ENCODE measurements around the gene CDH4.
"Not testable (repeated sequence)": the region's sequence is repeated elsewhere in the genome, so short reads cannot be mapped to it uniquely, and the experiment has no call there.

Gene CDH4

DNA sequence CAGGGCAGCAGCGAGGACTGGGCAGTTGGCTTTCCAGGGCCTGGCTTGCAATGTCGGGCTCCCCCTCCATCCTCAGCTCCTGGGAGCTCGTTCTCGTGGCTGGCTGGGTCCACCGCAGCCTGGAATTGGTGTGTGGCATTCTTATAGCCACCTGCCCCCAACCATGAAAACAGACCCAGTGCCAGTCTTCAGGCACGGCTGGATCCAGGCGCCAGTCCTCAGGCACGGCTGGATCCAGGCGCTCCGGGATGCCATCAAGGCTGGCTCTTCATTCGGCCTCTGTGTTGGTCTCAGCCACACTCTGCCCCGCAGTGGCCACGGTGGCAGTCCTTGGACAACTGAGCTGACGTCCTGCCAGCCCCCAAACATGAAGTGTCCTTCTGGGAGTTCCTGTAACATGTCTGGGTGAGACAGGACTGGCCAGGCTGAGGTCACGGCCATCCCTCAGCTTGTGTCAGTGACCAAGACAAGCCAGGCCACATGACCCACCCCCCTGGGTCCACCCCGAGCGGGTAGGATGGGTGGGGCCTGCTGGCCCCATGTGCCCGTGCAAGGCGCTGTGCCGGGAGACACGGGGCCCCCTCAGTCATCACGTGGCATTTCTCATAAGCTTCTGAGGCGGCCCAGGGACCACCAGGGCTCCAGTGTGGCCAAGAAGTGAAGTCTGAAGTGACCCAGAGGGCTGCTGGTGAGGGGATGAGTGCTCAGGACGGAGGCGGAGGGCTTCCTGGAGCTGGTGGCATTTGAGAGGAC lies 714.6 kb downstream of the CDH4 start:
- no peak for DNase-seq (ENCODE audit: low spot score in 2 of 2)
- ATAC-seq: no peak
- H3K36me3 Mint-ChIP-seq: no peaks in the 10 kb centered on the region

DNA sequence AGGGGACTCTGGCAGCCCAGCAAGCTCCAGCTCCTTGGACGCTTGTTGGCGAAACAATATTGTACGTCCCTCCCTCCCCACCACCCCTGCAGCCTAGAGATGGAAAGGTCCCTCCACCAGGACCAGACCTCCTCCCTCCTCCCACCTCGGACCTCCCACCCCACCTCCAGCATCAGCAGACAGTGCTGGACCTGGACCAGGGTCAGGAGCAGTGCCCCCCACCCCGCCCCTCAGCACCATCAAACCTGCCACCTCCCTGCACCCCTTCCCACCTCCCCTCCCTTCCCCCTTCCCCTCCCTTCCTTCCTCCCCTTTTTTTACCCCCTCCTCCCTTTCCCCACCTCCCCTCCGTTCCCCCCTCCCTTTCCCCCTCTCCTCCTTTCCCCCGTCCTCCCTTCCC lies 715.2 kb downstream of the CDH4 start:
- Mint-ChIP-seq H3K9me3 (no peaks in the 10 kb centered on the region), H3K4me3 (no peak overlapping the region), H3K4me1 (no peaks in the 10 kb centered on the region), H3K27ac (no peak overlapping the region), H3K36me3 (no peaks in the 10 kb centered on the region)
- DNase-seq (ENCODE audit: low spot score in 2 of 2): no peak
- ATAC-seq: no peak

More for the DNA sequence above, 714.6 kb downstream of the CDH4 start:
- no peaks in the 10 kb centered on the region for H3K9me3 Mint-ChIP-seq
- H3K27ac Mint-ChIP-seq: no peak overlapping the region
- H3K4me3 Mint-ChIP-seq: no peak overlapping the region
- H3K4me1 Mint-ChIP-seq: no peaks in the 10 kb centered on the region

GRCh38 chr20:61968036-61968810 lies 716.2 kb downstream of the CDH4 start:
- H3K9me3 Mint-ChIP-seq: no peaks in the 10 kb centered on the region
- H3K4me1 Mint-ChIP-seq: no peaks in the 10 kb centered on the region
- peaks cover 6% of the 10 kb centered on the region for H3K36me3 Mint-ChIP-seq
- no peak overlapping the region for H3K4me3 Mint-ChIP-seq
- ATAC-seq (no peak), DNase-seq (ENCODE audit: low spot score in 2 of 2) (no peak)
- peak overlapping the region; percentile 73 for H3K27ac Mint-ChIP-seq

DNA sequence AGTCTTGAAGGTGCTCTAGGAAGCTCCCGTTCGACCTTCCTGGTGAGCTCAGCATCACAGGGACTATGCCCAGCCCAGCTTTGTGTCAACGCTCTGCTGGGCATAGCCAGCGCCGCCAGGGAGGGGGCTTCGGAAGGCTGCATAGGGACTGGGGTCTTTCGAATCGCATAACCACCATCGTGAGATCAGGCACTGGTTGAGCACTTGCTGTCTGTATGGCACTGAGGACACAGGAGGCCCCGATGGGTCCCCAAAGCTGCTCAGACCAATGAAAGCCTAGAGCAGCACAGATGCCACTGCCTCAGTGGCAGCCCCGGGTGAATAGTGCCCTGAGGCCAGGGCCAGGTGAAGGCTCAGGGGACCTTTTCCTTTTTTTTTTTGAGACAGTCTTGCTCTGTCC lies 716.9 kb downstream of the CDH4 start:
- ATAC-seq (no peak), DNase-seq (ENCODE audit: low spot score in 2 of 2) (no peak)
- H3K4me1 Mint-ChIP-seq: no peaks in the 10 kb centered on the region
- H3K36me3 Mint-ChIP-seq: peaks cover 13% of the 10 kb centered on the region
- no peaks in the 10 kb centered on the region for H3K9me3 Mint-ChIP-seq
- no peak overlapping the region for H3K27ac Mint-ChIP-seq
- no peak overlapping the region for H3K4me3 Mint-ChIP-seq

DNA sequence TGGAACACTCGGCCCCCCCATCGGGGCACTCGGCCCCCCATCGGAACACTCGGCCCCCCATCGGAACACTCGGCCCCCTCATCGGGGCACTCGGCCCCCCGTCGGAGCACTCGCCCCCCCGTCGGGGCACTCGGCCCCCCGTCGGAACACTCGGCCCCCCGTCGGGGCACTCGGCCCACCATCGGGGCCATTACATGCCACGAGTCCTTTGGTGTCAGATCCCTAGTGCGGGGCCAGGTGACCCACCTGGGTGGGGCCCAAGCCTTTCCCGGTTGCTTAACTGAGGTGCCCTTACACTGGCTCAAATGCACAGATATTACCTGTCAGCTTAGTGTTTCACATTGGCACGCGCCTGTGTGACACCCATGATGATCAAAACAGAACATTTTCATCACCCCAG lies 717.7 kb downstream of the CDH4 start:
- Mint-ChIP-seq H3K4me3 (no peak overlapping the region), H3K27ac (no peak overlapping the region), H3K4me1 (no peaks in the 10 kb centered on the region), H3K9me3 (no peaks in the 10 kb centered on the region), H3K36me3 (peaks cover 18% of the 10 kb centered on the region)
- ATAC-seq: no peak
- DNase-seq (ENCODE audit: low spot score in 2 of 2): no peak

DNA sequence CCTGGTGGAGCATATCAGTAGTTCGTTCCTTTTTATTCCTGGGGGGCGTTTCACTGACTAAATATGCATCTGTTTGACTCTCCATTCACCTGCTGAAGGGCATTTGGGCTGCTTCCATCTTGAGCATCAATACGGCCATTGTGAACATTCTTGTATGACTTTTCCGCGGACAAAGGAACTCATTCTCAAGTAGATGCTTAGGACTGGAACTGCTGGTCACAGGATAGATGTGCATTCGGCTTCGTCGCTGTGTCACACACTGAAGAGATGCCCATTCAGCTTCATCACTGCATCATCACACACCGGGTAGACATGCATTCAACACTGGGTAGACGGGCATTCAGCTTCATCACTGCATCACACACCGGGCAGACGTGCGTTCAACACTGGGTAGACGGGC lies 718.3 kb downstream of the CDH4 start:
- ATAC-seq: no peak
- peaks cover 22% of the 10 kb centered on the region for H3K36me3 Mint-ChIP-seq
- H3K9me3 Mint-ChIP-seq: no peaks in the 10 kb centered on the region
- no peaks in the 10 kb centered on the region for H3K4me1 Mint-ChIP-seq
- H3K4me3 Mint-ChIP-seq: no peak overlapping the region
- DNase-seq (ENCODE audit: low spot score in 2 of 2): no peak
- no peak overlapping the region for H3K27ac Mint-ChIP-seq

- H3K27ac Mint-ChIP-seq; H3K4me1 Mint-ChIP-seq; H3K9me3 Mint-ChIP-seq; ATAC-seq; H3K4me3 Mint-ChIP-seq; DNase-seq (ENCODE audit: low spot score in 2 of 2): not testable (repeated sequence)
- peaks cover 27% of the 10 kb centered on the region for H3K36me3 Mint-ChIP-seq
Observed at GRCh38 chr20:61971595-61971994, 719.5 kb downstream of the CDH4 start.

DNA sequence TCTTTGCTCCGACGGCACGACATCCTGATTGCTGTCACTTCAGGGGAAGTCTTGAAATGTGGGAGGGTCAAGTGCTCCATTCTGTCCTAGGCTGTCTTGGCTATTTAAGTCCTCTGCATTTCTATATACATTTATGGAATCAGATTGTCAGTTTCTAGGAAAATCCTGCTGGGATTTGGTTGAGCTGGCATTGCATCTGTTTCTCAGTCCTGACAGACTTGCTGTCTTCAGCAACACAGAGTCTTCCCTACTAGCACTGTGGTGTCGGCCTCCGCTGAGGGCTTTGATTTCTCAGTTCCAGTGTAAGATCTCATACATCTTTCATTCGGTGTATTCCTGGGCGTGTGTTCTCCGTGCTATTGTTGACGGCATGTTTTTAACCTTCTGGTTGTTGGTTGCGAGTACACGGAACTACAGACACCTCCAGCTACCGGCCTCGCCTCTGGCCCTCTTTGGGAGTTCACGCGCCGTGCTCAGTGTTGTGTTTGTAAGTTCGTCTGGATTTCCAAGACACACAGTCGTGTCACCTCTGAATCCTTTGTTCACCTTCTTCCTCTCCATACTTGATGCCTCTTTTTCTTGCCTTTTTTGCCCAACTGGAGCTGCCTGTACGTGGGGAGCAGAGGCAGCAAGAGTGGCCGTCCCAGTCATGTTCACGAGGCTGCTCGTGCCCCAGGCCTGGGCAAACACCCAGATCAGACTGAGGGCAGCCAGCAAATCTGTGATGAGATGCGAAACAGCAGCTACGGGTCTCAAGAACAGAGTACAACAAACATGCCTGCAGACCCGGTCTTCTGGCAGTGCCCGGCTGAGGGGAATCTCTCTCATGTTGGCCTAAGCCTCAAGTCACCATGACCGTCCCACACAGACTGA lies 720.8 kb downstream of the CDH4 start:
- no peaks in the 10 kb centered on the region for H3K4me1 Mint-ChIP-seq
- no peak overlapping the region for H3K4me3 Mint-ChIP-seq
- H3K27ac Mint-ChIP-seq: no peak overlapping the region
- H3K36me3 Mint-ChIP-seq: peaks cover 32% of the 10 kb centered on the region
- DNase-seq (ENCODE audit: low spot score in 2 of 2) (no peak), ATAC-seq (no peak)
- H3K9me3 Mint-ChIP-seq: no peaks in the 10 kb centered on the region

DNA sequence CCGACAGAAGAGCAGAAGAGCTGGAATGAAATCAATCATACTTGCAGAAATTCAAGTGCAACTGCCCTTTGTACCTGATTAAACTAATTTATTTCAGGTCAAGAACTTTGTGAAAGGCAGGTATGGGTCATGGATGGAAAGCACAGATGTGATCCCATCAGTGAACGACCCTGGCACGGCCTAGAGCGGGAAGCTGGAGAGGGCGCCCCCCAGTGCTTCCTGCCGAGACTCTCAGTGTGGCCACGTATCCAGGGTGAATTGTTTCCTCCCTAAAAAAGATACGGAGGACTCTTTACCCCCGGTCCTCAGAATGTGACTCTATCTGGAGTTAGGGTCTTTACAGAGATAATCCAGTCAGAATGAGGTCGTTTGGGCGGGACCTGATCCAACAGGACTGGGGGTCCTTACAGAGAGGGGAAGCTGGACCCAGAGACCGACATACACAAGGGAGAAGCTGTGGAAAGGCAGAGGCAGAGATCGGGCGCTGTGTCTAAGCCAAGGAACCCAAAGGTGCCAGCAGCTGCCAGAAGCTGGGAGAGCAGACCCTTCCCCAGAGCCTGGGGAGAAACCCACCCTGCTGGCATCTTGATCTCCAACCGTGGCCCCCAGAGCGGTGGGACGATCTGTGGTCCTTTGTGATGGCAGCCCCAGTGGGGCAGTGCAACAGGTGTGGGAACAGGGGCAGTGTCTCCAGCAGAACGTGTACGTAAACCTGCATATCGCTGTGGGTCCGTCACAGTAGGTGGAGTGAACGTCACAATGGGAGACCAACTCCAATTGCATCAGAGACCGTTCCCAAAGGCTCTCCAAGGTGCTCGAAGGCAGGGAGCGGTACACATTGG lies 721.7 kb downstream of the CDH4 start:
- no peaks in the 10 kb centered on the region for H3K4me1 Mint-ChIP-seq
- DNase-seq (ENCODE audit: low spot score in 2 of 2) (no peak), ATAC-seq (no peak)
- peaks cover 32% of the 10 kb centered on the region for H3K36me3 Mint-ChIP-seq
- no peak overlapping the region for H3K27ac Mint-ChIP-seq
- H3K9me3 Mint-ChIP-seq: no peaks in the 10 kb centered on the region
- no peak overlapping the region for H3K4me3 Mint-ChIP-seq

GRCh38 chr20:61974357-61974665 lies 722.2 kb downstream of the CDH4 start:
- Mint-ChIP-seq H3K36me3 (peaks cover 32% of the 10 kb centered on the region), H3K27ac (no peak overlapping the region), H3K9me3 (no peaks in the 10 kb centered on the region), H3K4me1 (no peaks in the 10 kb centered on the region), H3K4me3 (no peak overlapping the region)
- DNase-seq (ENCODE audit: low spot score in 2 of 2) (no peak), ATAC-seq (no peak)

GRCh38 chr20:61975407-61976129 lies 723.5 kb downstream of the CDH4 start:
- ATAC-seq: no peak
- Mint-ChIP-seq H3K4me3 (no peak overlapping the region), H3K4me1 (peaks cover 3% of the 10 kb centered on the region), H3K9me3 (no peaks in the 10 kb centered on the region), H3K27ac (no peak overlapping the region), H3K36me3 (peaks cover 32% of the 10 kb centered on the region)
- no peak for DNase-seq (ENCODE audit: low spot score in 2 of 2)

DNA sequence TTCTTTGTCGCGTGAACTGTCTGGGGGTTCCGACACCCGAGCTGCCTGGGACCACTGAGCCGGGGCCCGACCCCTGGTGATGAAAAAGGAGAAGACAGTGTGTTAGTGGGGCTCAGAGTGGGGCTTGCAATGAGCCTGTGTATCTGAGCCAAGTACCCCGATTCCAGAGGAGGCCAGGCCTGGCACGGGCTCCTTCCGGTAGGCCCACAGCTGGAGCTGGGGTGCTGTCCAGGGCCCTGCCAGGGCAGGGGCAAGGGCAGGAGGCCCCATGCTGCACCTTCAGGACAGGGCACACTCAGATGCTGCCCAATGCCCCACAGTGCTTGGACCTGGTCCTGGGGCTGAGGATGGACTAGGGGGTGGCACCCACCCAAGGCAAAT lies 724.2 kb downstream of the CDH4 start:
- DNase-seq (ENCODE audit: low spot score in 2 of 2) (no peak), ATAC-seq (no peak)
- H3K27ac Mint-ChIP-seq: no peak overlapping the region
- peaks cover 34% of the 10 kb centered on the region for H3K36me3 Mint-ChIP-seq
- H3K4me1 Mint-ChIP-seq: peaks cover 10% of the 10 kb centered on the region
- no peak overlapping the region for H3K4me3 Mint-ChIP-seq
- H3K9me3 Mint-ChIP-seq: peaks cover 1% of the 10 kb centered on the region

- H3K27ac Mint-ChIP-seq: no peak overlapping the region
- H3K4me1 Mint-ChIP-seq: peaks cover 16% of the 10 kb centered on the region
- peaks cover 4% of the 10 kb centered on the region for H3K9me3 Mint-ChIP-seq
- DNase-seq (ENCODE audit: low spot score in 2 of 2): no peak
- ATAC-seq: no peak
- peaks cover 39% of the 10 kb centered on the region for H3K36me3 Mint-ChIP-seq
- no peak overlapping the region for H3K4me3 Mint-ChIP-seq
Observed at GRCh38 chr20:61976644-61977418, 724.8 kb downstream of the CDH4 start.

- DNase-seq (ENCODE audit: low spot score in 2 of 2): no peak
- Mint-ChIP-seq H3K9me3 (peaks cover 8% of the 10 kb centered on the region), H3K4me1 (peaks cover 21% of the 10 kb centered on the region), H3K36me3 (peaks cover 42% of the 10 kb centered on the region), H3K4me3 (no peak overlapping the region), H3K27ac (no peak overlapping the region)
- no peak for ATAC-seq
Observed at GRCh38 chr20:61977419-61977786, 725.3 kb downstream of the CDH4 start.

Measured in stimulated activated effector memory CD8-positive, alpha-beta T cell treated with anti-CD3 and anti-CD28 coated beads, Interleukin-12 subunit alpha, Interleukin-12 subunit beta, amount 100 ng/mL, for 72 hours (primary cell).